ENCODE data around the gene MAML2.

The MAML2 gene

GRCh38 chr11:96316869-96317268, 26.1 kb downstream of the MAML2 start:
- FAIRE-seq: no peak

GRCh38 chr11:96315476-96315875, 27.5 kb downstream of the MAML2 start:
- no peak for FAIRE-seq

- FAIRE-seq: no peak
These were observed 28.5 kb downstream of the MAML2 start for GRCh38 chr11:96314326-96315020.

- no peak for FAIRE-seq
These were observed 29.8 kb downstream of the MAML2 start for GRCh38 chr11:96313163-96313562.

- no peak for FAIRE-seq
These were observed 31.9 kb downstream of the MAML2 start for GRCh38 chr11:96311120-96311568.

GRCh38 chr11:96310236-96310635, 32.8 kb downstream of the MAML2 start:
- no peak for FAIRE-seq

- no peak for FAIRE-seq
These were observed 33.4 kb downstream of the MAML2 start for GRCh38 chr11:96309643-96310017.

- FAIRE-seq: no peak
These were observed 33.9 kb downstream of the MAML2 start for GRCh38 chr11:96309016-96309642.

GRCh38 chr11:96307776-96308140, 35.2 kb downstream of the MAML2 start:
- no peak for FAIRE-seq

GRCh38 chr11:96306933-96307775, 35.8 kb downstream of the MAML2 start:
- FAIRE-seq: no peak

GRCh38 chr11:96306600-96306932, 36.4 kb downstream of the MAML2 start:
- no peak for FAIRE-seq

- no peak for FAIRE-seq
These were observed 36.9 kb downstream of the MAML2 start for GRCh38 chr11:96306071-96306470.

- FAIRE-seq: no peak
These were observed 39.0 kb downstream of the MAML2 start for GRCh38 chr11:96303980-96304379.

GRCh38 chr11:96303064-96303463, 39.9 kb downstream of the MAML2 start:
- no peak for FAIRE-seq

- no peak for FAIRE-seq
These were observed 41.2 kb downstream of the MAML2 start for GRCh38 chr11:96301818-96302217.

GRCh38 chr11:96299155-96299888, 43.7 kb downstream of the MAML2 start:
- no peak for FAIRE-seq

GRCh38 chr11:96295369-96295768, 47.6 kb downstream of the MAML2 start:
- FAIRE-seq: no peak

GRCh38 chr11:96294289-96294688, 48.7 kb downstream of the MAML2 start:
- no peak for FAIRE-seq

GRCh38 chr11:96293598-96294021, 49.4 kb downstream of the MAML2 start:
- FAIRE-seq: no peak

GRCh38 chr11:96293109-96293508, 49.9 kb downstream of the MAML2 start:
- FAIRE-seq: no peak

GRCh38 chr11:96292291-96293010, 50.5 kb downstream of the MAML2 start:
- no peak for FAIRE-seq

- FAIRE-seq: no peak
These were observed 52.4 kb downstream of the MAML2 start for GRCh38 chr11:96290631-96291030.

GRCh38 chr11:96290031-96290430, 53.0 kb downstream of the MAML2 start:
- FAIRE-seq: no peak
